ENCODE measurements around the gene STARD10. TPM values are rescaled to one million over a fixed set of nuclear protein-coding genes. Genes with fewer than 3 reads are reported as not detected.

STARD10 gene
- total and polyA plus RNA-seq, 4 donors: 70.5 to 328 (median 232) TPM

GRCh38 chr11:72782081-72782920 lies 11.5 kb downstream of the STARD10 start:
- H3K9ac ChIP-seq (ENCODE audit: low read depth in 1 of 2, low read length in 2 of 2): no peak overlapping the region
- WGBS: 32% methylated on average over 14 of the region's 14 CpGs
- no peak for TF ChIP-seq ZBTB33 (IDR thresholded peaks at IDR 0.05)
- peak; percentile 76 for TF ChIP-seq SP1 (IDR thresholded peaks at IDR 0.05)
- no peak for TF ChIP-seq RAD21 (IDR thresholded peaks at IDR 0.05)
- no peak for TF ChIP-seq GABPA (IDR thresholded peaks at IDR 0.05 in 1 of 2, conservative IDR thresholded peaks at IDR 0.05 in 1 of 2)
- TF ChIP-seq, protein P1, sequence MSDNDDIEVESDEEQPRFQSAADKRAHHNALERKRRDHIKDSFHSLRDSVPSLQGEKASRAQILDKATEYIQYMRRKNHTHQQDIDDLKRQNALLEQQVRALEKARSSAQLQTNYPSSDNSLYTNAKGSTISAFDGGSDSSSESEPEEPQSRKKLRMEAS (IDR thresholded peaks at IDR 0.05): no peak
- no peak for TF ChIP-seq FOXA1 (IDR thresholded peaks at IDR 0.05)
- TF ChIP-seq, protein P2, sequence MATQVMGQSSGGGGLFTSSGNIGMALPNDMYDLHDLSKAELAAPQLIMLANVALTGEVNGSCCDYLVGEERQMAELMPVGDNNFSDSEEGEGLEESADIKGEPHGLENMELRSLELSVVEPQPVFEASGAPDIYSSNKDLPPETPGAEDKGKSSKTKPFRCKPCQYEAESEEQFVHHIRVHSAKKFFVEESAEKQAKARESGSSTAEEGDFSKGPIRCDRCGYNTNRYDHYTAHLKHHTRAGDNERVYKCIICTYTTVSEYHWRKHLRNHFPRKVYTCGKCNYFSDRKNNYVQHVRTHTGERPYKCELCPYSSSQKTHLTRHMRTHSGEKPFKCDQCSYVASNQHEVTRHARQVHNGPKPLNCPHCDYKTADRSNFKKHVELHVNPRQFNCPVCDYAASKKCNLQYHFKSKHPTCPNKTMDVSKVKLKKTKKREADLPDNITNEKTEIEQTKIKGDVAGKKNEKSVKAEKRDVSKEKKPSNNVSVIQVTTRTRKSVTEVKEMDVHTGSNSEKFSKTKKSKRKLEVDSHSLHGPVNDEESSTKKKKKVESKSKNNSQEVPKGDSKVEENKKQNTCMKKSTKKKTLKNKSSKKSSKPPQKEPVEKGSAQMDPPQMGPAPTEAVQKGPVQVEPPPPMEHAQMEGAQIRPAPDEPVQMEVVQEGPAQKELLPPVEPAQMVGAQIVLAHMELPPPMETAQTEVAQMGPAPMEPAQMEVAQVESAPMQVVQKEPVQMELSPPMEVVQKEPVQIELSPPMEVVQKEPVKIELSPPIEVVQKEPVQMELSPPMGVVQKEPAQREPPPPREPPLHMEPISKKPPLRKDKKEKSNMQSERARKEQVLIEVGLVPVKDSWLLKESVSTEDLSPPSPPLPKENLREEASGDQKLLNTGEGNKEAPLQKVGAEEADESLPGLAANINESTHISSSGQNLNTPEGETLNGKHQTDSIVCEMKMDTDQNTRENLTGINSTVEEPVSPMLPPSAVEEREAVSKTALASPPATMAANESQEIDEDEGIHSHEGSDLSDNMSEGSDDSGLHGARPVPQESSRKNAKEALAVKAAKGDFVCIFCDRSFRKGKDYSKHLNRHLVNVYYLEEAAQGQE (IDR thresholded peaks at IDR 0.05): no peak
- no peak for TF ChIP-seq TAF1 (conservative IDR thresholded peaks at IDR 0.05)
- TF ChIP-seq YY1 (IDR thresholded peaks at IDR 0.05): no peak
- TF ChIP-seq HNF4G (IDR thresholded peaks at IDR 0.05): no peak
- TF ChIP-seq CTCF (IDR thresholded peaks at IDR 0.05; ENCODE audit: low read depth, low read length, missing input control): no peak
- TF ChIP-seq, protein P3, sequence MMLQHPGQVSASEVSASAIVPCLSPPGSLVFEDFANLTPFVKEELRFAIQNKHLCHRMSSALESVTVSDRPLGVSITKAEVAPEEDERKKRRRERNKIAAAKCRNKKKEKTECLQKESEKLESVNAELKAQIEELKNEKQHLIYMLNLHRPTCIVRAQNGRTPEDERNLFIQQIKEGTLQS (IDR thresholded peaks at IDR 0.05): no peak
- TF ChIP-seq NR2F2 (IDR thresholded peaks at IDR 0.05): no peak
- TF ChIP-seq RXRA (IDR thresholded peaks at IDR 0.05): peak; percentile 33 to 58
- TF ChIP-seq FOXA2 (IDR thresholded peaks at IDR 0.05): no peak
- peak; percentile 63 to 73 for TF ChIP-seq HNF4A (conservative IDR thresholded peaks at IDR 0.05)
- TF ChIP-seq JUND (IDR thresholded peaks at IDR 0.05): no peak
- TF ChIP-seq EGR1 (IDR thresholded peaks at IDR 0.05; ENCODE audit: low read depth in 2 of 2): no peak

More at GRCh38 chr11:72782081-72782920, 11.5 kb downstream of the STARD10 start:
- Histone ChIP-seq H3K36me3 (ENCODE audit: control insufficient read depth in 4 of 4, insufficient read depth in 3 of 4, low read depth in 1 of 4, low read length in 3 of 4) (no peaks in the 10 kb centered on the region), H3K27ac (ENCODE audit: low read depth in 1 of 2, low read length in 2 of 2) (peak overlapping the region in 1 of 2 donors; percentile 70), H3K4me1 (ENCODE audit: control insufficient read depth in 4 of 4, insufficient read depth in 4 of 4, low read length in 3 of 4) (peaks cover 5 to 64% (median 48%) of the 10 kb centered on the region in 4 donors), H3K4me3 (ENCODE audit: low read depth in 1 of 3, low read length in 3 of 3) (peak overlapping the region in 2 of 3 donors; percentile 43 to 78), H3K27me3 (ENCODE audit: control insufficient read depth in 4 of 4, insufficient read depth in 4 of 4, low read length in 3 of 4) (no peaks in the 10 kb centered on the region), H3K9me3 (ENCODE audit: control insufficient read depth in 4 of 4, low read length in 3 of 4) (no peaks in the 10 kb centered on the region)
- DNase-seq (ENCODE audit: low spot score): no peak
